ENCODE results near the gene SLCO4A1.

DNA sequence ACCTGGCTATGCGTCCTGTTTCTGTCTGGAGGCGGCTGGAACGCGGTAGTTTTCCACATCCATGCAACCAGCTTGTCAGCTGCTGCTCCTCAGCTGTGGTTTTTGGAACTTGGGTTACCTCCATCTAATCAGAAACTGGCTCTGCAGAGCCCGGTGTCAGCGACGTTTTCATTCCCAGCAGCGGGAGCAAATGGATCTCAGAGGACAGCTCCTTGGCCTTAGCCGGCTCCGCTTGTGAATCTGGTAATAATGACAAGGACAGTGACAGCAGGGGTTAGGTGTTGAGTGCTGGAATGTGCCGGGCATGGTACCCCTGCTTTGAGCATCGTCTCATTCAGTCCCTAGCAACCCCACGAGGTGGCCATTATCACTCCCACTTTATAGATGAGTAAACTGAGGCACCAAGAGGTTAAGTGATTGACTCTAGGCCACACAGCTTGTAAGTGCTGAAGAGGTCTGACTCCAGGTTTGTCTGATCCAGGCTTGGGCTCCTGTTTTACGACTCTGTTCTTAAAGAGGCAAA, 1.3 kb downstream of the SLCO4A1 start:
- TF ChIP-seq POLR2AphosphoS5 (IDR thresholded peaks at IDR 0.05; ENCODE audit: insufficient read depth in 1 of 2, low read depth in 1 of 2): no peak
- TF ChIP-seq, protein P1, sequence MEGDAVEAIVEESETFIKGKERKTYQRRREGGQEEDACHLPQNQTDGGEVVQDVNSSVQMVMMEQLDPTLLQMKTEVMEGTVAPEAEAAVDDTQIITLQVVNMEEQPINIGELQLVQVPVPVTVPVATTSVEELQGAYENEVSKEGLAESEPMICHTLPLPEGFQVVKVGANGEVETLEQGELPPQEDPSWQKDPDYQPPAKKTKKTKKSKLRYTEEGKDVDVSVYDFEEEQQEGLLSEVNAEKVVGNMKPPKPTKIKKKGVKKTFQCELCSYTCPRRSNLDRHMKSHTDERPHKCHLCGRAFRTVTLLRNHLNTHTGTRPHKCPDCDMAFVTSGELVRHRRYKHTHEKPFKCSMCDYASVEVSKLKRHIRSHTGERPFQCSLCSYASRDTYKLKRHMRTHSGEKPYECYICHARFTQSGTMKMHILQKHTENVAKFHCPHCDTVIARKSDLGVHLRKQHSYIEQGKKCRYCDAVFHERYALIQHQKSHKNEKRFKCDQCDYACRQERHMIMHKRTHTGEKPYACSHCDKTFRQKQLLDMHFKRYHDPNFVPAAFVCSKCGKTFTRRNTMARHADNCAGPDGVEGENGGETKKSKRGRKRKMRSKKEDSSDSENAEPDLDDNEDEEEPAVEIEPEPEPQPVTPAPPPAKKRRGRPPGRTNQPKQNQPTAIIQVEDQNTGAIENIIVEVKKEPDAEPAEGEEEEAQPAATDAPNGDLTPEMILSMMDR (IDR thresholded peaks at IDR 0.05): no peak

Measured in vagina (tissue), 2 donors.